Suprapubic skin (tissue), 4 donors: ENCODE results near the gene SKI.

Experiments used
- CTCF ChIP-seq, 2 donors: fragments of 200-600 bp in 1 of 2; fragments of 450-650 bp in 1 of 2; sonication (generic) in 1 of 2; IDR thresholded peaks; one replicate each; pipeline ENCODE4 v1.5.1; 2016 to 2019; ENCODE audit warnings: antibody characterized with exemption in 2 of 2, mild to moderate bottlenecking in 1 of 2, moderate library complexity in 1 of 2
- POLR2A ChIP-seq, 2 donors: fragments of 450-650 bp; IDR thresholded peaks; one replicate each; pipeline ENCODE4 v1.6.1; 2017; ENCODE audit warnings: antibody characterized with exemption in 2 of 2, mild to moderate bottlenecking in 2 of 2, moderate library complexity in 2 of 2
- POLR2AphosphoS5 ChIP-seq, 3 donors: sonication (generic); formaldehyde crosslinking; IDR thresholded peaks; one replicate each; pipeline ENCODE4 v1.6.1; 2017; ENCODE audit warnings: antibody characterized with exemption in 3 of 3

- TF ChIP-seq POLR2AphosphoS5 (IDR thresholded peaks at IDR 0.05) (no peak), CTCF (IDR thresholded peaks at IDR 0.05) (no peak), POLR2A (IDR thresholded peaks at IDR 0.05) (no peak)
Measured at GRCh38 chr1:2247760-2248126, 19.6 kb downstream of the SKI start.
